AG04449 (cell line): ENCODE measurements around the gene WDR93.

Experiments used
- CTCF ChIA-PET: fragments of 350-600 bp; formaldehyde crosslinking; extraction: SDS; loops from one replicate; lab custom pipeline; 2021; ENCODE audit warnings: antibody characterized with exemption; lab: Yijun Ruan, JAX
- POLR2A ChIA-PET: fragments of 400-600, 350-600 bp; formaldehyde crosslinking; extraction: SDS; loops from one replicate; lab custom pipeline; 2020; ENCODE audit warnings: antibody characterized with exemption, inconsistent platforms; lab: Yijun Ruan, JAX
- DNase-seq: peaks from one replicate; pipeline ENCODE4 v3.0.0-alpha.2; 2010; ENCODE audit warnings: low read depth, low spot score
- H3K4me3 ChIP-seq: 2 replicates; pipeline ENCODE4 v1.5.1; 2011; ENCODE audit warnings: low read depth, mild to moderate bottlenecking, control low read depth, low read length
- TF ChIP-seq, protein P1 (sequence below): IDR thresholded peaks from one replicate; pipeline ENCODE4 v1.5.1; 2011; ENCODE audit warnings: mild to moderate bottlenecking, moderate library complexity, low read length, control low read depth, inconsistent platforms; ENCODE audit not compliant: insufficient read depth; ENCODE audit errors: missing control alignments

WDR93 gene

DNA sequence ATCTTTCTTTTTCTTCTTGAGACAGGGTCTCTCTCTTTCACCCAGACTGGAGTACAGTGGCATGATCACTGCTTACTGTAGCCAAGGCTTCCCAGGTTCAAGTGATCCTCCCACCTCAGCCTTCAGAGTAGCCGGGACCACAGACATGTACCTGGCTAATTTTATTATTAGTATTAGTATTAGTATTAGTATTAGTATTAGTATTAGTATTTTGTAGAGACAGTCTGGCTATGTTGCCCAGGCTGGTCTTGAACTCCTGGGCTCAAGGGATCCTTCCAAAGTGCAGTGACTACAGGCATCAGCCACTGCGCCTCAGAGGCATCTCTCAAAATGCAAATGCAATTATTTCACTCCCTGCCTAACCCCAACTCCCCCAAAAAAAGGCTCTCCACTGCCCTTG lies 37.0 kb upstream of the WDR93 start:
- TF ChIP-seq, protein P1, sequence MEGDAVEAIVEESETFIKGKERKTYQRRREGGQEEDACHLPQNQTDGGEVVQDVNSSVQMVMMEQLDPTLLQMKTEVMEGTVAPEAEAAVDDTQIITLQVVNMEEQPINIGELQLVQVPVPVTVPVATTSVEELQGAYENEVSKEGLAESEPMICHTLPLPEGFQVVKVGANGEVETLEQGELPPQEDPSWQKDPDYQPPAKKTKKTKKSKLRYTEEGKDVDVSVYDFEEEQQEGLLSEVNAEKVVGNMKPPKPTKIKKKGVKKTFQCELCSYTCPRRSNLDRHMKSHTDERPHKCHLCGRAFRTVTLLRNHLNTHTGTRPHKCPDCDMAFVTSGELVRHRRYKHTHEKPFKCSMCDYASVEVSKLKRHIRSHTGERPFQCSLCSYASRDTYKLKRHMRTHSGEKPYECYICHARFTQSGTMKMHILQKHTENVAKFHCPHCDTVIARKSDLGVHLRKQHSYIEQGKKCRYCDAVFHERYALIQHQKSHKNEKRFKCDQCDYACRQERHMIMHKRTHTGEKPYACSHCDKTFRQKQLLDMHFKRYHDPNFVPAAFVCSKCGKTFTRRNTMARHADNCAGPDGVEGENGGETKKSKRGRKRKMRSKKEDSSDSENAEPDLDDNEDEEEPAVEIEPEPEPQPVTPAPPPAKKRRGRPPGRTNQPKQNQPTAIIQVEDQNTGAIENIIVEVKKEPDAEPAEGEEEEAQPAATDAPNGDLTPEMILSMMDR: no peak
- CTCF ChIA-PET: no interaction called here
- DNase-seq: no peak
- POLR2A ChIA-PET: no interaction called here
- H3K4me3 ChIP-seq: no peak overlapping the region

GRCh38 chr15:89654301-89654761 lies 36.3 kb upstream of the WDR93 start:
- no peak for DNase-seq
- POLR2A ChIA-PET: interaction anchor here (1.1 kb wide), 1 partner anchor 24 kb away, joined by 3 read pairs; no protein-coding TSS in a partner anchor
- TF ChIP-seq, protein P1: no peak
- peak overlapping the region; percentile 78 for H3K4me3 ChIP-seq
- CTCF ChIA-PET: interaction anchor here (1.2 to 1.6 kb wide), 2 partner anchors 8 to 26 kb away, joined by 3 to 6 read pairs; no protein-coding TSS in a partner anchor

DNA sequence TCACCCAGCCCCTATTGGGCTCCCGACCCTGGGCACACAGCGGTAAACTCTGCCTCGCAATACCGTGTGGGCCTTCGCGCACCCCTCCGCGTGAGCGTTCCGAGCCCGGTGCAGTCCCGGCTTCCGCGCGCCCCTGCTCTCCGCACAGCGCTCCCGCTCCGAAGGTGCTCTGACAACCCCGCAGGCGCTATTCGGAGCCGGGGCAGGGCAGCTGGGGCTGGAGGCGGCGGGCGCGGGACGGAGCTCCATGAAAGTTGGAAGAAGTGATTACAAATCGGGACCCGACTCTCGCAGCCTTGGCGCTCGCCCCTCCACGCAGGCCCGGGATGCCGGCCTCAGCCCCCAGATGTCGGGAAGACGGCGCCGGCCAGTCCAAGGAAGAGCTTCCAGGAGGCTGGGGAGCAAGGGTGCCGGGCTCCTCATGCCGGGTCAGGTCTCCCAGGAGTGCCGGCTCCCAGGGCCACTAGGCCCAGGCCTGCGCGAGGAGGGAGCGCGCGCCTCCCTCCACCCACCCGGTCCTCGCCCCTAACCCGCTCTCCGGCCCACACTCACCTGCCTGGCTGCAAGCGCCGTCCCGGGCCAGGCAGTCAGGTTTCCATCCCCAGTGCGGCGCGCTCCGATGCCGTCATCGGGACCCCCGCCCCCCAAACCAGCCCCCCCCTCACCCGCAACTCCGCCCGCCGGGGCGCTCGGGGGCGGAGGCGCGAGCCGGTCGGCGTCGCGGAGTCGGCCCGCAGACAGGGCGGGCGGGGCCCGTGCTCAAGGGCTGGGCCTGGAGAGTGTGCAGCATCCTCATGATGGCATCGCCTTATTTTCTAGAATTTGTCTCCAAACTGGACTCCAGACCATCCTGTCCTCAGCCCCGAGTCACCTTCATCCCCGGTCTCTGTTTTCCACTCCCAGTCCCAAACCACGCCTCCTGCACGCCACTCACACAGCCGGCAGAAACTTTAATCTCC lies 35.5 kb upstream of the WDR93 start, which contains the start of gene KIF7:
KIF7 (minus strand) TSS at position 621 of the 959 bp plus-strand sequence. CDS start 2,537 bp downstream, outside the sequence.
- TF ChIP-seq, protein P1: no peak
- no peak for DNase-seq
- ChIA-PET POLR2A (interaction anchor here (1.1 kb wide), 1 partner anchor 24 kb away, joined by 3 read pairs; no protein-coding TSS in a partner anchor), CTCF (interaction anchor here (1.2 to 1.6 kb wide), 2 partner anchors 9 to 25 kb away, joined by 3 to 6 read pairs; no protein-coding TSS in a partner anchor)
- H3K4me3 ChIP-seq: peak within 1 kb of the TSS; percentile 78

DNA sequence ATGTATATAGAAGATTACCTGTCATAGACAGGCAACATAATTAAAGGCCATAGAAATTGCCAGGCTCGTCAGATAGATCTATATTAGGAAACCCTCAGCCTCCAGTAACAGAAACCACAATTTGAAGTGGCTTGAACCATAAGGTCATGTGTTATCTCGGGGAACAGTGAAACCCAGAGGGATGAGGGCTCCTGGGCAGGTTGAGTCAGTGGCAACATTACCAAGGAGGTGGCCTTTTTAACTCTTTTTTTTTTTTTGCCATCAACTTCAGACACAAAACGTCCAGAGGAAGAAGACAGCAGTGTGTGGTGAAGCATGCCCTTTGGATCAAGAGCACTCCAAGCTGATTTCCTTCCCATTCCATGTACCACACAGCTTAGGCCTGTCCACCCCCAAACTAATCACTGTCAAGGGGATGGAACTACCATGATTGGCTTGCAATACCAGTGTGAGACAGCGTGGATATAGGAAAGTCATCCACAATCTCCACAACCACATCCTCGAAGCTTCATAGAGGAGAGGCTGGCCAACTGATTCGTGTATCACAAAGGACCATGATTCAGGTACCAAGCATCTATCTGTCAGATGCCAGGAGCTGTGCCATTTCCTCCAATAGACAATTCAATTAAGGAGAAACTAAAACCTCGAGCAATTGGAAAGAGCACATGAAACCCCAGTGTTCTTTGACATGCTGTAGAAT lies 34.3 kb upstream of the WDR93 start:
- no peak overlapping the region for H3K4me3 ChIP-seq
- TF ChIP-seq, protein P1: no peak
- DNase-seq: no peak
- ChIA-PET CTCF (interaction anchor here (0.9 to 3.7 kb wide), 2 partner anchors 9 to 13 kb away, joined by 3 to 37 read pairs; no protein-coding TSS in a partner anchor), POLR2A (no interaction called here)

- DNase-seq: no peak
- TF ChIP-seq, protein P1: no peak
- no peak overlapping the region for H3K4me3 ChIP-seq
- CTCF ChIA-PET: interaction anchor here (1.6 to 3.7 kb wide), 3 partner anchors 8 to 13 kb away, joined by 3 to 37 read pairs (median 7); no protein-coding TSS in a partner anchor
- POLR2A ChIA-PET: no interaction called here
These were observed 32.9 kb upstream of the WDR93 start for GRCh38 chr15:89657686-89658200.
